K562 (cell line): ENCODE data around the gene TYW1B. TPM values are rescaled to one million over a fixed set of nuclear protein-coding genes. Genes with fewer than 3 reads are reported as not detected.
A peak's percentile ranks its signal among the peaks of the same experiment; 100 is the strongest.
"Not testable (repeated sequence)": the region's sequence is repeated elsewhere in the genome, so short reads cannot be mapped to it uniquely, and the experiment has no call there.

Experiments
- ATAC-seq: fragments of 200-7000 bp; cut with Tn5 transposase; 3 replicates; pipeline ENCODE4 v1.9.1; 2020; ENCODE audit warnings: moderate library complexity
- BruUV-seq: library from RNA; stranded (reverse); fragments of 400-500 nt; replicated peaks from 2 replicates; lab custom pipeline; 2021; lab: Mats Ljungman, UMichigan
- CTCF ChIA-PET: fragments of 300-600 bp; formaldehyde crosslinking; extraction: SDS; loops from one replicate; lab custom pipeline; 2021; ENCODE audit warnings: low intra/inter-chr PET ratio; lab: Yijun Ruan, JAX
- POLR2A ChIA-PET: fragments of 300-600, 350-650 bp; sonication (Branson Sonifier 250); formaldehyde crosslinking; extraction: SDS; loops from one replicate; lab custom pipeline; 2021; ENCODE audit warnings: antibody characterized with exemption, inconsistent platforms; lab: Yijun Ruan, JAX
- DNase-seq, 4 experiments: peaks; one replicate each; pipeline versions ENCODE4 v3.0.0 to v3.0.0-alpha.2; 2011 to 2018; ENCODE audit warnings: low spot score in 3 of 4, mixed read lengths in 3 of 4; ENCODE audit errors: extremely low read depth in 1 of 4
- FAIRE-seq: peaks from 2 replicates; lab custom pipeline; 2011; peaks lifted over from hg19 to GRCh38; lab: Jason Lieb, UNC
- H2AFZ ChIP-seq: 2 replicates; pipeline ENCODE4 v1.6.0; 2011; ENCODE audit warnings: low read depth, low read length, control low read depth, inconsistent platforms
- H3K27ac ChIP-seq: fragments of 200-600 bp; 3 replicates; pipeline ENCODE4 v1.8.0; 2011; ENCODE audit warnings: low read depth, mild to moderate bottlenecking, control low read depth, inconsistent platforms, low read length, moderate library complexity, mixed read lengths; ENCODE audit errors: extremely low read depth
- H3K27me3 ChIP-seq, 2 experiments: fragments of 300-600 bp in 1 of 2; 2 replicates in 1 of 2; 3 replicates in 1 of 2; pipeline versions ENCODE4 v1.6.0 to v1.8.0; 2011; ENCODE audit warnings: inconsistent platforms in 2 of 2, low read length in 2 of 2, mild to moderate bottlenecking in 1 of 2, mixed read lengths in 1 of 2, moderate library complexity in 1 of 2; ENCODE audit not compliant: control insufficient read depth in 2 of 2, insufficient read depth in 2 of 2
- H3K36me3 ChIP-seq: fragments of 300-600 bp; 3 replicates; pipeline ENCODE4 v1.8.0; 2011; ENCODE audit warnings: mild to moderate bottlenecking, low read length, inconsistent platforms; ENCODE audit not compliant: control insufficient read depth, insufficient read depth
- H3K4me1 ChIP-seq, 2 experiments: fragments of 200-600 bp in 1 of 2; replicated peaks in 1 of 2; 2 replicates in 1 of 2; 3 replicates in 1 of 2; pipeline versions ENCODE4 v1.5.1 to v1.8.0; 2011; ENCODE audit warnings: inconsistent platforms in 2 of 2, low read length in 2 of 2, mild to moderate bottlenecking in 1 of 2, mixed read lengths in 1 of 2, moderate library complexity in 1 of 2; ENCODE audit not compliant: control insufficient read depth in 2 of 2, insufficient read depth in 2 of 2
- H3K4me2 ChIP-seq: 2 replicates; pipeline ENCODE4 v1.6.1; 2011; ENCODE audit warnings: low read length, control low read depth, inconsistent platforms, mixed read lengths; ENCODE audit not compliant: insufficient read depth
- H3K4me3 ChIP-seq: fragments of 200-600 bp; sonication (generic), shearing (Covaris generic); 2 replicates; pipeline ENCODE4 v1.5.1; 2016; ENCODE audit warnings: control low read depth, inconsistent platforms
- H3K79me2 ChIP-seq: fragments of 200-600 bp; 3 replicates; pipeline ENCODE4 v1.8.0; 2011; ENCODE audit warnings: low read length, inconsistent platforms; ENCODE audit not compliant: control insufficient read depth, insufficient read depth
- H3K9ac ChIP-seq, 2 experiments: 2 replicates each; pipeline versions ENCODE4 v1.6.0 to v1.6.1; 2011; ENCODE audit warnings: low read depth in 2 of 2, low read length in 2 of 2, control low read depth in 1 of 2, inconsistent platforms in 1 of 2, mild to moderate bottlenecking in 1 of 2, mixed read lengths in 1 of 2; ENCODE audit not compliant: insufficient read depth in 1 of 2
- H3K9me1 ChIP-seq: one replicate; pipeline ENCODE4 v1.6.0; 2011; ENCODE audit warnings: inconsistent platforms, mild to moderate bottlenecking, low read length, moderate library complexity; ENCODE audit not compliant: control insufficient read depth, insufficient read depth
- H3K9me3 ChIP-seq: replicated peaks from 2 replicates; pipeline ENCODE4 v1.5.1; 2011; ENCODE audit warnings: low read depth, low read length, inconsistent platforms; ENCODE audit not compliant: control insufficient read depth, insufficient read depth
- H4K20me1 ChIP-seq: replicated peaks from 2 replicates; pipeline ENCODE4 v1.6.1; 2011; ENCODE audit warnings: low read length, inconsistent platforms, mixed read lengths; ENCODE audit not compliant: control insufficient read depth, insufficient read depth
- ARID1B ChIP-seq: fragments of 450-650 bp; IDR thresholded peaks from 2 replicates; pipeline ENCODE4 v1.6.1; 2016; ENCODE audit warnings: antibody characterized with exemption, mild to moderate bottlenecking, inconsistent platforms
- ATF7 ChIP-seq: fragments of 450-650 bp; IDR thresholded peaks from 2 replicates; pipeline ENCODE4 v1.7.1; 2014; ENCODE audit warnings: mild to moderate bottlenecking, moderate library complexity
- C11orf30 ChIP-seq: fragments of 450-650 bp; IDR thresholded peaks from 2 replicates; pipeline ENCODE4 v1.6.1; 2016; ENCODE audit warnings: low read depth, mild to moderate bottlenecking
- DPF2 ChIP-seq: fragments of 450-650 bp; IDR thresholded peaks from 2 replicates; pipeline ENCODE4 v1.6.1; 2016
- JUND ChIP-seq, 2 experiments: IDR thresholded peaks; 2 replicates in 1 of 2; 3 replicates in 1 of 2; pipeline ENCODE4 v1.6.1; 2011; ENCODE audit warnings: borderline replicate concordance in 2 of 2, low read depth in 2 of 2, low read length in 2 of 2, improper control_type of control experiment in 1 of 2, missing biosample characterization in 1 of 2, missing genetic modification characterization in 1 of 2, missing genetic modification reagents in 1 of 2
- MAFK ChIP-seq: IDR thresholded peaks from 2 replicates; pipeline ENCODE4 v1.6.1; 2011; ENCODE audit warnings: low read length, improper control_type of control experiment
- NCOA1 ChIP-seq: fragments of 450-650 bp; IDR thresholded peaks from 2 replicates; pipeline ENCODE4 v1.6.1; 2016; ENCODE audit warnings: low read depth
- NRF1 ChIP-seq, 2 experiments: fragments of 450-650 bp; IDR thresholded peaks in 1 of 2; conservative IDR thresholded peaks in 1 of 2; 2 replicates each; pipeline ENCODE4 v1.6.1; 2014; ENCODE audit warnings: mild to moderate bottlenecking in 2 of 2
- TAF9B ChIP-seq: fragments of 450-650 bp; IDR thresholded peaks from 2 replicates; pipeline ENCODE4 v1.6.1; 2018; ENCODE audit warnings: mild to moderate bottlenecking; ENCODE audit not compliant: partially characterized antibody
- TRIM24 ChIP-seq, 2 experiments: fragments of 450-650 bp; IDR thresholded peaks; 2 replicates each; pipeline ENCODE4 v1.6.1; 2016
- ZNF316 ChIP-seq: fragments of 450-650 bp; IDR thresholded peaks from 2 replicates; pipeline ENCODE4 v1.6.1; 2016
- WGBS: fragments of 100-300 bp; shearing (Covaris generic); methylation state at CpG from one replicate; pipeline ENCODE4 v1.1.6; 2016; ENCODE audit warnings: low coverage, mixed read lengths; ENCODE audit not compliant: insufficient coverage; ENCODE audit errors: missing lambda C conversion rate; 5-methylcytosine and 5-hydroxymethylcytosine counted together
- in situ Hi-C: fragments of 300-500 bp; cut with MboI; formaldehyde crosslinking; loops from 4 replicates; pipeline ENCODE4 v1.15.0; 2018; ENCODE audit warnings: inconsistent platforms, mixed read lengths
- intact Hi-C: fragments of 100-400 bp; cut with micrococcal nuclease; formaldehyde crosslinking; loops from 2 replicates; pipeline ENCODE4 v1.14.2; 2022
- polyA plus RNA-seq, 8 experiments: library from polyadenylated mRNA; depleted of rRNA in 4 of 8; stranded (reverse) in 5 of 8; unstranded in 3 of 8; fragments of >200 nt; fragmentation: Nextera tagmentation in 2 of 8; fragmentation: Illumina TruSeq in 1 of 8; extraction: Ambion mirVana in 2 of 8; extraction: Trizol in 1 of 8; gene quantifications; 2 replicates each; pipeline versions ENCODE4 v1.2.1 to v1.2.3, GENCODE V29; 2011 to 2014; ENCODE audit warnings: inconsistent platforms in 1 of 8, missing spikeins in 1 of 8
- total RNA-seq, 7 experiments: library from RNA; depleted of rRNA in 6 of 7; stranded (reverse); fragments of >200 nt in 6 of 7; fragmentation: Illumina TruSeq in 2 of 7; extraction: Trizol in 2 of 7; gene quantifications; 2 replicates each; pipeline versions ENCODE4 v1.2.1 to v1.2.3, GENCODE V29; 2011 to 2021; ENCODE audit warnings: low replicate concordance in 1 of 7
- TF ChIP-seq, protein P1 (sequence below): fragments of 450-650 bp; IDR thresholded peaks from 2 replicates; pipeline ENCODE4 v1.6.1; 2018; ENCODE audit not compliant: partially characterized antibody
- TF ChIP-seq, protein P2 (sequence below): fragments of 450-650 bp; IDR thresholded peaks from 2 replicates; pipeline ENCODE4 v1.6.1; 2017; ENCODE audit warnings: mild to moderate bottlenecking, moderate library complexity
- TF ChIP-seq, protein P3 (sequence below), 2 experiments: fragments of 450-650 bp in 1 of 2; sonication (generic) in 1 of 2; formaldehyde crosslinking in 1 of 2; IDR thresholded peaks in 1 of 2; conservative IDR thresholded peaks in 1 of 2; 2 replicates each; pipeline versions ENCODE4 v1.6.1 to v1.8.1; 2016 to 2023; ENCODE audit warnings: mild to moderate bottlenecking in 2 of 2, moderate library complexity in 2 of 2, inconsistent platforms in 1 of 2, missing genetic modification reagents in 1 of 2

TYW1B gene
- total and polyA plus RNA-seq, 9 of the 15 experiments (the other 6 are each of a cell fraction or from before 2014, with no cell fraction given), result 5.8 to 14.7 (median 9.8) TPM

DNA sequence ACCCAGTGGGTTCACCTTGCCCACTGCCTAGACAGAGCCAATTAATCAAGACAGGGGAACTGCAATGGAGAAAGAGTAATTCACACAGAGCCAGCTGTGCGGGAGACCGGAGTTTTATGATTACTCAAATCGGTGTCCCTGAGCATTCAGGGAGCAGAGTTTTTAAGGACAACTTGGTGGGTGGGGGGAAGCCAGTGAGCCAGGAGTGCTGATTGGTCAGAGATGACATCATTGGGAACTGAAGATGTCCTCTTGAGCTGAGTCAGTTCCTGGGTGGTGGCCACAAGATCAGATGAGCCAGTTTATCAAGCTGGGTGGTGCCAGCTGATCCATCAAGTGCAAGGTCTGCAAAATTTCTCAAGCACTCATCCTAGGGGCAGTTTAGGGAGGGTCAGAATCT, 240.7 kb downstream of the TYW1B start:
- FAIRE-seq, result peak; percentile 80

More for the DNA sequence above, 240.7 kb downstream of the TYW1B start:
- H4K20me1 ChIP-seq, H3K4me3 ChIP-seq, POLR2A ChIA-PET, H3K27ac ChIP-seq, CTCF ChIA-PET, H3K27me3 ChIP-seq, intact Hi-C loops, H3K9ac ChIP-seq, H3K36me3 ChIP-seq, H3K4me1 ChIP-seq, H3K4me2 ChIP-seq, H3K79me2 ChIP-seq, BruUV-seq, H3K9me3 ChIP-seq, H2AFZ ChIP-seq, H3K9me1 ChIP-seq, in situ Hi-C loops: not testable (repeated sequence)
- ATAC-seq (peak; percentile 59; the same call in 1 of the 3 replicates), DNase-seq (peak in 1 of 4 experiments; percentile 42)
- TF ChIP-seq C11orf30, result peak; percentile 52; the same call in 1 of the 2 replicates
- TF ChIP-seq, protein P1, sequence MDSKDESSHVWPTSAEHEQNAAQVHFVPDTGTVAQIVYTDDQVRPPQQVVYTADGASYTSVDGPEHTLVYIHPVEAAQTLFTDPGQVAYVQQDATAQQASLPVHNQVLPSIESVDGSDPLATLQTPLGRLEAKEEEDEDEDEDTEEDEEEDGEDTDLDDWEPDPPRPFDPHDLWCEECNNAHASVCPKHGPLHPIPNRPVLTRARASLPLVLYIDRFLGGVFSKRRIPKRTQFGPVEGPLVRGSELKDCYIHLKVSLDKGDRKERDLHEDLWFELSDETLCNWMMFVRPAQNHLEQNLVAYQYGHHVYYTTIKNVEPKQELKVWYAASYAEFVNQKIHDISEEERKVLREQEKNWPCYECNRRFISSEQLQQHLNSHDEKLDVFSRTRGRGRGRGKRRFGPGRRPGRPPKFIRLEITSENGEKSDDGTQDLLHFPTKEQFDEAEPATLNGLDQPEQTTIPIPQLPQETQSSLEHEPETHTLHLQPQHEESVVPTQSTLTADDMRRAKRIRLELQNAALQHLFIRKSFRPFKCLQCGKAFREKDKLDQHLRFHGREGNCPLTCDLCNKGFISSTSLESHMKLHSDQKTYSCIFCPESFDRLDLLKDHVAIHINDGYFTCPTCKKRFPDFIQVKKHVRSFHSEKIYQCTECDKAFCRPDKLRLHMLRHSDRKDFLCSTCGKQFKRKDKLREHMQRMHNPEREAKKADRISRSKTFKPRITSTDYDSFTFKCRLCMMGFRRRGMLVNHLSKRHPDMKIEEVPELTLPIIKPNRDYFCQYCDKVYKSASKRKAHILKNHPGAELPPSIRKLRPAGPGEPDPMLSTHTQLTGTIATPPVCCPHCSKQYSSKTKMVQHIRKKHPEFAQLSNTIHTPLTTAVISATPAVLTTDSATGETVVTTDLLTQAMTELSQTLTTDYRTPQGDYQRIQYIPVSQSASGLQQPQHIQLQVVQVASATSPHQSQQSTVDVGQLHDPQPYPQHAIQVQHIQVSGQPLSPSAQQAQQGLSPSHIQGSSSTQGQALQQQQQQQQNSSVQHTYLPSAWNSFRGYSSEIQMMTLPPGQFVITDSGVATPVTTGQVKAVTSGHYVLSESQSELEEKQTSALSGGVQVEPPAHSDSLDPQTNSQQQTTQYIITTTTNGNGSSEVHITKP, result peak; percentile 64
- peak; percentile 77 for TF ChIP-seq TAF9B
- peak; percentile 30; the same call in 1 of the 2 replicates for TF ChIP-seq ARID1B
- peak in 1 of 2 experiments; percentile 16; a peak in 1 of 4 replicates for TF ChIP-seq NRF1 (conservative IDR thresholded peaks at IDR 0.05 in 1 of 2, IDR thresholded peaks at IDR 0.05 in 1 of 2)
- TF ChIP-seq, protein P2, sequence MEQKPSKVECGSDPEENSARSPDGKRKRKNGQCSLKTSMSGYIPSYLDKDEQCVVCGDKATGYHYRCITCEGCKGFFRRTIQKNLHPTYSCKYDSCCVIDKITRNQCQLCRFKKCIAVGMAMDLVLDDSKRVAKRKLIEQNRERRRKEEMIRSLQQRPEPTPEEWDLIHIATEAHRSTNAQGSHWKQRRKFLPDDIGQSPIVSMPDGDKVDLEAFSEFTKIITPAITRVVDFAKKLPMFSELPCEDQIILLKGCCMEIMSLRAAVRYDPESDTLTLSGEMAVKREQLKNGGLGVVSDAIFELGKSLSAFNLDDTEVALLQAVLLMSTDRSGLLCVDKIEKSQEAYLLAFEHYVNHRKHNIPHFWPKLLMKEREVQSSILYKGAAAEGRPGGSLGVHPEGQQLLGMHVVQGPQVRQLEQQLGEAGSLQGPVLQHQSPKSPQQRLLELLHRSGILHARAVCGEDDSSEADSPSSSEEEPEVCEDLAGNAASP, result peak; percentile 70
- peak; percentile 56 to 70; a peak in 3 of 4 replicates for TF ChIP-seq TRIM24 (IDR thresholded peaks at IDR 0.05)
- 0 out of 2 replicates have a peak, but pooled peaks have one; percentile 15 for TF ChIP-seq NCOA1
- peak; percentile 18; the same call in 1 of the 2 replicates for TF ChIP-seq MAFK
- peak; percentile 66 for TF ChIP-seq JUND (IDR thresholded peaks at IDR 0.05; ENCODE audit: borderline replicate concordance, low read depth, low read length)
- peak; percentile 42; the same call in 1 of the 3 replicates for TF ChIP-seq JUND (tag; IDR thresholded peaks at IDR 0.05; ENCODE audit: borderline replicate concordance, low read depth, low read length)
- TF ChIP-seq, protein P3, sequence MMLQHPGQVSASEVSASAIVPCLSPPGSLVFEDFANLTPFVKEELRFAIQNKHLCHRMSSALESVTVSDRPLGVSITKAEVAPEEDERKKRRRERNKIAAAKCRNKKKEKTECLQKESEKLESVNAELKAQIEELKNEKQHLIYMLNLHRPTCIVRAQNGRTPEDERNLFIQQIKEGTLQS (IDR thresholded peaks at IDR 0.05), result peak; percentile 84
- TF ChIP-seq, protein P3 (CRISPR knock-in tag; conservative IDR thresholded peaks at IDR 0.05), result not testable (repeated sequence)
- TF ChIP-seq ATF7, result peak; percentile 97
- TF ChIP-seq DPF2, result 0 out of 2 replicates have a peak, but pooled peaks have one; percentile 18
- peak; percentile 64 for TF ChIP-seq ZNF316
- WGBS, result 58% methylated on average over 3 of the region's 3 CpGs
